GM23338 (cell line): ENCODE measurements around the gene TREM2. TPM values are rescaled to one million over a fixed set of nuclear protein-coding genes. Genes with fewer than 3 reads are reported as not detected.

Experiments used
- ATAC-seq: fragments of 200-7000 bp; cut with Tn5 transposase; 3 replicates; pipeline ENCODE4 v1.9.1; 2020
- DNase-seq: peaks from one replicate; pipeline ENCODE4 v3.0.0-alpha.2; 2015; ENCODE audit warnings: low spot score
- H2AFZ ChIP-seq: fragments of 200-600 bp; sonication (generic); 2 replicates; pipeline ENCODE4 v1.8.0; 2016; ENCODE audit warnings: antibody characterized with exemption, mild to moderate bottlenecking, moderate library complexity
- H3F3A ChIP-seq: fragments of 200-600 bp; sonication (generic); replicated peaks from 2 replicates; pipeline ENCODE4 v1.8.0; 2017; ENCODE audit warnings: antibody characterized with exemption, mixed run types, low read depth
- H3K27ac ChIP-seq: fragments of 200-600 bp; sonication (generic); 2 replicates; pipeline ENCODE4 v1.6.1; 2016; ENCODE audit warnings: low read depth
- H3K27me3 ChIP-seq: fragments of 200-600 bp; sonication (generic); 2 replicates; pipeline ENCODE4 v1.8.0; 2016; ENCODE audit warnings: mild to moderate bottlenecking, mixed run types, moderate library complexity; ENCODE audit not compliant: insufficient read depth
- H3K36me3 ChIP-seq: fragments of 200-600 bp; sonication (generic); 2 replicates; pipeline ENCODE4 v1.8.0; 2016; ENCODE audit warnings: mild to moderate bottlenecking; ENCODE audit not compliant: insufficient read depth
- H3K4me1 ChIP-seq: fragments of 200-600 bp; sonication (generic); 2 replicates; pipeline ENCODE4 v1.8.0; 2016; ENCODE audit warnings: mild to moderate bottlenecking, moderate library complexity; ENCODE audit not compliant: insufficient read depth
- H3K4me2 ChIP-seq: fragments of 200-600 bp; sonication (generic); 2 replicates; pipeline ENCODE4 v1.7.1; 2017; ENCODE audit warnings: mixed run types
- H3K4me3 ChIP-seq: fragments of 200-600 bp; sonication (generic); 2 replicates; pipeline ENCODE4 v1.6.1; 2016; ENCODE audit warnings: mixed run types
- H3K79me2 ChIP-seq: fragments of 200-600 bp; sonication (generic); replicated peaks from 2 replicates; pipeline ENCODE4 v1.8.0; 2017; ENCODE audit warnings: mild to moderate bottlenecking; ENCODE audit not compliant: insufficient read depth
- H3K9me2 ChIP-seq: fragments of 200-600 bp; sonication (generic); 2 replicates; pipeline ENCODE4 v1.8.0; 2017; ENCODE audit not compliant: insufficient read depth
- H4K20me1 ChIP-seq: fragments of 200-600 bp; sonication (generic); replicated peaks from 2 replicates; pipeline ENCODE4 v1.8.0; 2017; ENCODE audit warnings: mild to moderate bottlenecking; ENCODE audit not compliant: insufficient read depth
- H3K27ac Mint-ChIP-seq: 2 replicates; pipeline ENCODE4 v1.8.0; 2020; ENCODE audit warnings: inconsistent platforms, mild to moderate bottlenecking, moderate library complexity, mixed read lengths
- H3K27me3 Mint-ChIP-seq: 3 replicates; pipeline ENCODE4 v1.8.0; 2022; ENCODE audit warnings: low read depth, mild to moderate bottlenecking, moderate library complexity, mixed read lengths, inconsistent platforms; ENCODE audit not compliant: insufficient read depth, poor library complexity
- H3K36me3 Mint-ChIP-seq: 3 replicates; pipeline ENCODE4 v1.8.0; 2021; ENCODE audit warnings: low read depth, mild to moderate bottlenecking, inconsistent platforms, moderate library complexity, mixed read lengths
- H3K4me1 Mint-ChIP-seq: 3 replicates; pipeline ENCODE4 v1.8.0; 2020; ENCODE audit warnings: mild to moderate bottlenecking, inconsistent platforms, mixed read lengths
- H3K4me3 Mint-ChIP-seq: 3 replicates; pipeline ENCODE4 v1.8.0; 2021; ENCODE audit warnings: moderate library complexity, mild to moderate bottlenecking, inconsistent platforms, mixed read lengths
- H3K9me3 Mint-ChIP-seq: 3 replicates; pipeline ENCODE4 v1.8.0; 2020; ENCODE audit warnings: moderate library complexity, mild to moderate bottlenecking, inconsistent platforms, mixed read lengths
- ETS1 ChIP-seq: IDR thresholded peaks from 2 replicates; pipeline ENCODE4 v1.6.1; 2016; ENCODE audit warnings: antibody characterized with exemption
- polyA plus RNA-seq: library from polyadenylated mRNA; unstranded; fragments of >200 nt; fragmentation: Nextera tagmentation; extraction: Ambion mirVana; gene quantifications from 2 replicates; pipeline ENCODE4 v1.2.1, GENCODE V29; 2016
- total RNA-seq: library from RNA; depleted of rRNA; stranded (reverse); fragments of >200 nt; shearing (Covaris generic); gene quantifications from 2 replicates; pipeline ENCODE4 v1.2.3, GENCODE V29; 2014
- TF ChIP-seq, protein P1 (sequence below): fragments of 250-450 bp; sonication (Bioruptor Pico); IDR thresholded peaks from 2 replicates; pipeline ENCODE4 v1.5.0; 2020; ENCODE audit warnings: mild to moderate bottlenecking, moderate library complexity
- TF ChIP-seq, protein P2 (sequence below), 2 experiments: fragments of 200-600 bp in 1 of 2; sonication (generic) in 1 of 2; conservative IDR thresholded peaks; 2 replicates each; pipeline versions ENCODE4 v1.5.1 to v1.6.1; 2016 to 2017; ENCODE audit warnings: antibody characterized with exemption in 2 of 2, low read depth in 2 of 2, mild to moderate bottlenecking in 2 of 2, moderate library complexity in 1 of 2

Gene TREM2
- total and polyA plus RNA-seq, 2 experiments from 2014 or later: not detected

DNA sequence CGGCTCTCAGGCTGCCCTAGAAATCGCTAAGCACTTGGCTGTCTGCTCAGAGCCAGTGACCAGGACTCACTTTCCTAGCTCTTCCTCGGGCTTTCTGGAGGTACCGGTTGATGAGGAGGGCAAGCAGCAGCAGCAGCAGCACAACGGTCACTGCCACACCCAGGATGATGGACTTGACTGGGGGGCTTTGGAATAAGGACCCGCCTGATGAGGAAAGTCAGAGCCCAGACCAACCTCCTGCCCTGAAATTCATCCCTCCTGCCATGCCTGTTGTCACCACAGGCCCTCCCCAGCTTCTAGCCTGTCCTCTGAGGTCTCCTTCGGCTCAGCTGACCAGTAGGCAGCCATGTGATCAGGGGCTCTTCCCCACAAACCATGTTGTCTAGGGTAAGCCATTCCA lies 21.8 kb upstream of the TREM2 start (continued):
- TF ChIP-seq, protein P1, sequence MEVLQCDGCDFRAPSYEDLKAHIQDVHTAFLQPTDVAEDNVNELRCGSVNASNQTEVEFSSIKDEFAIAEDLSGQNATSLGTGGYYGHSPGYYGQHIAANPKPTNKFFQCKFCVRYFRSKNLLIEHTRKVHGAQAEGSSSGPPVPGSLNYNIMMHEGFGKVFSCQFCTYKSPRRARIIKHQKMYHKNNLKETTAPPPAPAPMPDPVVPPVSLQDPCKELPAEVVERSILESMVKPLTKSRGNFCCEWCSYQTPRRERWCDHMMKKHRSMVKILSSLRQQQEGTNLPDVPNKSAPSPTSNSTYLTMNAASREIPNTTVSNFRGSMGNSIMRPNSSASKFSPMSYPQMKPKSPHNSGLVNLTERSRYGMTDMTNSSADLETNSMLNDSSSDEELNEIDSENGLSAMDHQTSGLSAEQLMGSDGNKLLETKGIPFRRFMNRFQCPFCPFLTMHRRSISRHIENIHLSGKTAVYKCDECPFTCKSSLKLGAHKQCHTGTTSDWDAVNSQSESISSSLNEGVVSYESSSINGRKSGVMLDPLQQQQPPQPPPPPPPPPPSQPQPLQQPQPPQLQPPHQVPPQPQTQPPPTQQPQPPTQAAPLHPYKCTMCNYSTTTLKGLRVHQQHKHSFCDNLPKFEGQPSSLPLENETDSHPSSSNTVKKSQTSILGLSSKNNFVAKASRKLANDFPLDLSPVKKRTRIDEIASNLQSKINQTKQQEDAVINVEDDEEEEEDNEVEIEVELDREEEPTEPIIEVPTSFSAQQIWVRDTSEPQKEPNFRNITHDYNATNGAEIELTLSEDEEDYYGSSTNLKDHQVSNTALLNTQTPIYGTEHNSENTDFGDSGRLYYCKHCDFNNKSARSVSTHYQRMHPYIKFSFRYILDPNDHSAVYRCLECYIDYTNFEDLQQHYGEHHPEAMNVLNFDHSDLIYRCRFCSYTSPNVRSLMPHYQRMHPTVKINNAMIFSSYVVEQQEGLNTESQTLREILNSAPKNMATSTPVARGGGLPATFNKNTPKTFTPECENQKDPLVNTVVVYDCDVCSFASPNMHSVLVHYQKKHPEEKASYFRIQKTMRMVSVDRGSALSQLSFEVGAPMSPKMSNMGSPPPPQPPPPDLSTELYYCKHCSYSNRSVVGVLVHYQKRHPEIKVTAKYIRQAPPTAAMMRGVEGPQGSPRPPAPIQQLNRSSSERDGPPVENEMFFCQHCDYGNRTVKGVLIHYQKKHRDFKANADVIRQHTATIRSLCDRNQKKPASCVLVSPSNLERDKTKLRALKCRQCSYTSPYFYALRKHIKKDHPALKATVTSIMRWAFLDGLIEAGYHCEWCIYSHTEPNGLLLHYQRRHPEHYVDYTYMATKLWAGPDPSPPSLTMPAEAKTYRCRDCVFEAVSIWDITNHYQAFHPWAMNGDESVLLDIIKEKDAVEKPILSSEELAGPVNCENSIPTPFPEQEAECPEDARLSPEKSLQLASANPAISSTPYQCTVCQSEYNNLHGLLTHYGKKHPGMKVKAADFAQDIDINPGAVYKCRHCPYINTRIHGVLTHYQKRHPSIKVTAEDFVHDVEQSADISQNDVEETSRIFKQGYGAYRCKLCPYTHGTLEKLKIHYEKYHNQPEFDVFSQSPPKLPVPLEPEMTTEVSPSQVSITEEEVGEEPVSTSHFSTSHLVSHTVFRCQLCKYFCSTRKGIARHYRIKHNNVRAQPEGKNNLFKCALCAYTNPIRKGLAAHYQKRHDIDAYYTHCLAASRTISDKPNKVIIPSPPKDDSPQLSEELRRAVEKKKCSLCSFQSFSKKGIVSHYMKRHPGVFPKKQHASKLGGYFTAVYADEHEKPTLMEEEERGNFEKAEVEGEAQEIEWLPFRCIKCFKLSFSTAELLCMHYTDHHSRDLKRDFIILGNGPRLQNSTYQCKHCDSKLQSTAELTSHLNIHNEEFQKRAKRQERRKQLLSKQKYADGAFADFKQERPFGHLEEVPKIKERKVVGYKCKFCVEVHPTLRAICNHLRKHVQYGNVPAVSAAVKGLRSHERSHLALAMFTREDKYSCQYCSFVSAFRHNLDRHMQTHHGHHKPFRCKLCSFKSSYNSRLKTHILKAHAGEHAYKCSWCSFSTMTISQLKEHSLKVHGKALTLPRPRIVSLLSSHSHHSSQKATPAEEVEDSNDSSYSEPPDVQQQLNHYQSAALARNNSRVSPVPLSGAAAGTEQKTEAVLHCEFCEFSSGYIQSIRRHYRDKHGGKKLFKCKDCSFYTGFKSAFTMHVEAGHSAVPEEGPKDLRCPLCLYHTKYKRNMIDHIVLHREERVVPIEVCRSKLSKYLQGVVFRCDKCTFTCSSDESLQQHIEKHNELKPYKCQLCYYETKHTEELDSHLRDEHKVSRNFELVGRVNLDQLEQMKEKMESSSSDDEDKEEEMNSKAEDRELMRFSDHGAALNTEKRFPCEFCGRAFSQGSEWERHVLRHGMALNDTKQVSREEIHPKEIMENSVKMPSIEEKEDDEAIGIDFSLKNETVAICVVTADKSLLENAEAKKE (CRISPR knock-in tag): no peak

GRCh38 chr6:41182069-41183034 lies 19.4 kb upstream of the TREM2 start:
- no peaks in the 10 kb centered on the region for H3K9me2 ChIP-seq
- peak overlapping the region; percentile 6; the same call in 1 of the 2 replicates for H2AFZ ChIP-seq
- H3K4me3 Mint-ChIP-seq: no peak overlapping the region
- H3K36me3 ChIP-seq: no peaks in the 10 kb centered on the region
- H3K27me3 ChIP-seq: no peaks in the 10 kb centered on the region
- no peaks in the 10 kb centered on the region for H3K79me2 ChIP-seq
- ATAC-seq (peak; percentile 98), DNase-seq (peak; percentile 84)
- H3K4me2 ChIP-seq: no peak overlapping the region
- H3K27ac ChIP-seq: no peak overlapping the region
- no peak overlapping the region for H3K27ac Mint-ChIP-seq
- H3F3A ChIP-seq: no peaks in the 10 kb centered on the region
- H3K4me1 Mint-ChIP-seq: peaks cover 9% of the 10 kb centered on the region
- H3K4me1 ChIP-seq: no peaks in the 10 kb centered on the region
- no peak for TF ChIP-seq ETS1
- TF ChIP-seq, protein P2, sequence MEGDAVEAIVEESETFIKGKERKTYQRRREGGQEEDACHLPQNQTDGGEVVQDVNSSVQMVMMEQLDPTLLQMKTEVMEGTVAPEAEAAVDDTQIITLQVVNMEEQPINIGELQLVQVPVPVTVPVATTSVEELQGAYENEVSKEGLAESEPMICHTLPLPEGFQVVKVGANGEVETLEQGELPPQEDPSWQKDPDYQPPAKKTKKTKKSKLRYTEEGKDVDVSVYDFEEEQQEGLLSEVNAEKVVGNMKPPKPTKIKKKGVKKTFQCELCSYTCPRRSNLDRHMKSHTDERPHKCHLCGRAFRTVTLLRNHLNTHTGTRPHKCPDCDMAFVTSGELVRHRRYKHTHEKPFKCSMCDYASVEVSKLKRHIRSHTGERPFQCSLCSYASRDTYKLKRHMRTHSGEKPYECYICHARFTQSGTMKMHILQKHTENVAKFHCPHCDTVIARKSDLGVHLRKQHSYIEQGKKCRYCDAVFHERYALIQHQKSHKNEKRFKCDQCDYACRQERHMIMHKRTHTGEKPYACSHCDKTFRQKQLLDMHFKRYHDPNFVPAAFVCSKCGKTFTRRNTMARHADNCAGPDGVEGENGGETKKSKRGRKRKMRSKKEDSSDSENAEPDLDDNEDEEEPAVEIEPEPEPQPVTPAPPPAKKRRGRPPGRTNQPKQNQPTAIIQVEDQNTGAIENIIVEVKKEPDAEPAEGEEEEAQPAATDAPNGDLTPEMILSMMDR (conservative IDR thresholded peaks at IDR 0.05; ENCODE audit: low read depth in 2 of 2): peak; percentile 78 to 87
- H3K27me3 Mint-ChIP-seq: peaks cover 2% of the 10 kb centered on the region
- no peaks in the 10 kb centered on the region for H3K36me3 Mint-ChIP-seq
- H3K4me3 ChIP-seq: no peak overlapping the region
- H3K9me3 Mint-ChIP-seq: no peaks in the 10 kb centered on the region
- H4K20me1 ChIP-seq: no peaks in the 10 kb centered on the region
